ENCODE measurements around the gene ATL2.

- TF ChIP-seq CTCF (IDR thresholded peaks at IDR 0.05), result no peak
- no peak for TF ChIP-seq POLR2A (IDR thresholded peaks at IDR 0.05)
Measured at GRCh38 chr2:38323623-38324022, 53.5 kb downstream of the ATL2 start.

All from tibial nerve (tissue), 3 donors.